Putamen (tissue), 1 donor: Measurements from ENCODE around the gene C16orf90.
"Not testable (repeated sequence)": the region's sequence is repeated elsewhere in the genome, so short reads cannot be mapped to it uniquely, and the experiment has no call there.

Experiments used
- DNase-seq: peaks from one replicate; pipeline ENCODE4 v3.0.0-alpha.2; 2016; ENCODE audit warnings: low spot score

The C16orf90 gene

GRCh38 chr16:3513892-3514583 is 18.7 kb upstream of the C16orf90 start:
- no peak for DNase-seq

GRCh38 chr16:3511286-3512180 is 16.2 kb upstream of the C16orf90 start:
- DNase-seq, result no peak

GRCh38 chr16:3510416-3510815 is 15.1 kb upstream of the C16orf90 start:
- no peak for DNase-seq

- DNase-seq, result no peak
Measured at GRCh38 chr16:3509470-3509928, 14.2 kb upstream of the C16orf90 start.

GRCh38 chr16:3508736-3509135 is 13.4 kb upstream of the C16orf90 start:
- DNase-seq, result no peak

GRCh38 chr16:3503523-3503922 is 8.2 kb upstream of the C16orf90 start:
- DNase-seq, result no peak

- DNase-seq, result no peak
Measured at GRCh38 chr16:3501783-3502400, 6.6 kb upstream of the C16orf90 start.

- not testable (repeated sequence) for DNase-seq
Measured at GRCh38 chr16:3501412-3501761, 6.1 kb upstream of the C16orf90 start.

- DNase-seq, result no peak
Measured at GRCh38 chr16:3498988-3499387, 3.7 kb upstream of the C16orf90 start.

- no peak for DNase-seq
Measured at GRCh38 chr16:3497771-3498170, 2.5 kb upstream of the C16orf90 start.

GRCh38 chr16:3496386-3496785 is 1.1 kb upstream of the C16orf90 start:
- no peak for DNase-seq

GRCh38 chr16:3494386-3494973 is 809 bp downstream of the C16orf90 start:
- no peak for DNase-seq

- DNase-seq, result no peak
Measured at GRCh38 chr16:3492356-3492755, 2.9 kb downstream of the C16orf90 start.

- no peak for DNase-seq
Measured at GRCh38 chr16:3490911-3491629, 4.2 kb downstream of the C16orf90 start.

GRCh38 chr16:3488801-3489200 is 6.5 kb downstream of the C16orf90 start:
- no peak for DNase-seq

GRCh38 chr16:3487521-3488410 is 7.5 kb downstream of the C16orf90 start:
- DNase-seq, result no peak

GRCh38 chr16:3486506-3487215 is 8.6 kb downstream of the C16orf90 start:
- DNase-seq, result no peak

- DNase-seq, result no peak
Measured at GRCh38 chr16:3485821-3486505, 9.3 kb downstream of the C16orf90 start.

GRCh38 chr16:3485097-3485745 is 10.1 kb downstream of the C16orf90 start:
- DNase-seq, result no peak
